HCT116 (cell line): ENCODE data around the gene BRINP3. TPM values are rescaled to one million over a fixed set of nuclear protein-coding genes. Genes with fewer than 3 reads are reported as not detected.

ENCODE experiments used
- ATAC-seq: fragments of 200-7000 bp; cut with Tn5 transposase; 2 replicates; pipeline ENCODE4 v1.9.1; 2020; ENCODE audit warnings: mild to moderate bottlenecking, moderate library complexity
- BruUV-seq: library from RNA; stranded (reverse); fragments of 400-500 nt; replicated peaks from 2 replicates; lab custom pipeline; 2021; lab: Mats Ljungman, UMichigan
- CTCF ChIA-PET: fragments of 300-600 bp; sonication (Branson Sonifier 250); formaldehyde crosslinking; loops from one replicate; lab custom pipeline; 2021; ENCODE audit warnings: antibody characterized with exemption; lab: Charles Lee
- POLR2A ChIA-PET: fragments of 300-600, 350-600 bp; sonication (Branson Sonifier 250); formaldehyde crosslinking; loops from one replicate; lab custom pipeline; 2021; ENCODE audit warnings: antibody characterized with exemption; lab: Charles Lee
- RAD21 ChIA-PET, 2 experiments: fragments of 300-600 bp; sonication (Branson Sonifier 250); formaldehyde crosslinking; loops; one replicate each; lab custom pipeline; 2023; ENCODE audit warnings: low total read pairs in 2 of 2; ENCODE audit not compliant: uncharacterized antibody in 2 of 2, unreplicated experiment in 2 of 2, low non-redundant PET in 1 of 2; lab: Charles Lee
- DNase-seq: peaks from one replicate; pipeline ENCODE4 v3.0.0-alpha.2; 2010; ENCODE audit warnings: low read depth, low spot score
- H2AFZ ChIP-seq: fragments of 200-600 bp; shearing (Covaris generic), sonication (generic); 2 replicates; pipeline ENCODE4 v1.6.1; 2017; ENCODE audit warnings: low read depth, mixed run types, mixed read lengths, antibody characterized with exemption, low read length; ENCODE audit not compliant: poor library complexity, severe bottlenecking
- H3K27ac ChIP-seq: 2 replicates; pipeline ENCODE4 v1.5.1; 2012; ENCODE audit warnings: low read depth, low read length
- H3K27me3 ChIP-seq: fragments of 200-600 bp; sonication (generic); 2 replicates; pipeline ENCODE4 v1.6.1; 2016; ENCODE audit warnings: mixed run types, low read length, mixed read lengths; ENCODE audit not compliant: insufficient read depth
- H3K36me3 ChIP-seq, 2 experiments: fragments of 200-500 bp in 1 of 2; fragments of 200-600 bp in 1 of 2; sonication (Bioruptor generic) in 1 of 2; sonication (generic) in 1 of 2; 2 replicates each; pipeline versions ENCODE4 v1.5.1 to v1.6.1; 2014 to 2016; ENCODE audit warnings: low read length in 2 of 2, inconsistent platforms in 1 of 2, mixed read lengths in 1 of 2, mixed run types in 1 of 2; ENCODE audit not compliant: insufficient read depth in 2 of 2, control insufficient read depth in 1 of 2
- H3K4me1 ChIP-seq, 2 experiments: fragments of 200-600 bp in 1 of 2; sonication (generic) in 1 of 2; 2 replicates each; pipeline versions ENCODE4 v1.5.1 to v1.6.1; 2012 to 2017; ENCODE audit warnings: low read length in 2 of 2, inconsistent platforms in 1 of 2, mild to moderate bottlenecking in 1 of 2, mixed read lengths in 1 of 2, mixed run types in 1 of 2, moderate library complexity in 1 of 2; ENCODE audit not compliant: insufficient read depth in 2 of 2, control insufficient read depth in 1 of 2
- H3K4me2 ChIP-seq: fragments of 200-600 bp; sonication (generic); 2 replicates; pipeline ENCODE4 v1.6.1; 2017; ENCODE audit warnings: mixed run types, low read length, mixed read lengths
- H3K4me3 ChIP-seq, 2 experiments: fragments of 200-600 bp in 1 of 2; sonication (generic) in 1 of 2; replicated peaks in 1 of 2; 2 replicates each; pipeline ENCODE4 v1.5.1; 2011 to 2016; ENCODE audit warnings: low read length in 2 of 2, control low read depth in 1 of 2, low read depth in 1 of 2, mild to moderate bottlenecking in 1 of 2, mixed read lengths in 1 of 2, mixed run types in 1 of 2
- H3K79me2 ChIP-seq: fragments of 200-600 bp; sonication (generic); 2 replicates; pipeline ENCODE4 v1.6.1; 2017; ENCODE audit warnings: mild to moderate bottlenecking, mixed run types, low read length, moderate library complexity, mixed read lengths; ENCODE audit not compliant: insufficient read depth
- H3K9ac ChIP-seq: fragments of 200-600 bp; sonication (generic); 2 replicates; pipeline ENCODE4 v1.6.1; 2016; ENCODE audit warnings: low read length, mixed read lengths
- H3K9me2 ChIP-seq: fragments of 200-600 bp; sonication (generic), shearing (Covaris generic); 2 replicates; pipeline ENCODE4 v1.6.1; 2017; ENCODE audit warnings: mixed run types, mild to moderate bottlenecking, moderate library complexity; ENCODE audit not compliant: insufficient read depth
- H3K9me3 ChIP-seq, 2 experiments: fragments of 200-500 bp in 1 of 2; fragments of 200-600 bp in 1 of 2; sonication (Bioruptor generic) in 1 of 2; sonication (generic) in 1 of 2; 2 replicates each; pipeline ENCODE4 v1.6.1; 2014 to 2017; ENCODE audit warnings: low read length in 2 of 2, mixed read lengths in 2 of 2, inconsistent platforms in 1 of 2, low read depth in 1 of 2, mild to moderate bottlenecking in 1 of 2, mixed run types in 1 of 2, moderate library complexity in 1 of 2; ENCODE audit not compliant: control insufficient read depth in 1 of 2, insufficient read depth in 1 of 2
- H4K20me1 ChIP-seq: fragments of 200-600 bp; sonication (generic), shearing (Covaris generic); 2 replicates; pipeline ENCODE4 v1.6.1; 2017; ENCODE audit warnings: mixed run types, mild to moderate bottlenecking, moderate library complexity; ENCODE audit not compliant: insufficient read depth
- ELF1 ChIP-seq: IDR thresholded peaks from 2 replicates; pipeline ENCODE4 v1.6.1; 2012; ENCODE audit warnings: low read depth, borderline replicate concordance
- EZH2 ChIP-seq: fragments of 200-600 bp; sonication (generic); IDR thresholded peaks from 2 replicates; pipeline ENCODE4 v1.6.1; 2017; ENCODE audit warnings: antibody characterized with exemption, mixed run types
- RAD21 ChIP-seq: IDR thresholded peaks from 2 replicates; pipeline ENCODE4 v1.6.1; 2012; ENCODE audit warnings: low read depth, mild to moderate bottlenecking
- TCF7L2 ChIP-seq: IDR thresholded peaks from 2 replicates; pipeline ENCODE4 v1.7.0; 2011; ENCODE audit warnings: borderline replicate concordance, inconsistent platforms; ENCODE audit not compliant: insufficient read depth, insufficient read length; ENCODE audit errors: extremely low read depth
- YY1 ChIP-seq: IDR thresholded peaks from 2 replicates; pipeline ENCODE4 v1.6.1; 2011; ENCODE audit warnings: low read length, low read depth, moderate library complexity, mild to moderate bottlenecking; ENCODE audit not compliant: insufficient replicate concordance; ENCODE audit errors: extremely low read depth
- intact Hi-C: fragments of 100-400 bp; cut with micrococcal nuclease; formaldehyde crosslinking; loops from 2 replicates; pipeline ENCODE4 v1.10.0; 2022
- total RNA-seq: library from RNA; stranded (reverse); gene quantifications from one replicate; pipeline ENCODE4 v1.2.1, GENCODE V29; 2021; ENCODE audit not compliant: unreplicated experiment
- TF ChIP-seq, protein P1 (sequence below), 3 experiments: fragments of 200-600 bp in 1 of 3; sonication (generic) in 1 of 3; IDR thresholded peaks in 2 of 3; conservative IDR thresholded peaks in 1 of 3; 2 replicates each; pipeline ENCODE4 v1.5.1; 2012 to 2017; ENCODE audit warnings: low read depth in 2 of 3, low read length in 2 of 3, antibody characterized with exemption in 1 of 3, borderline replicate concordance in 1 of 3, control low read depth in 1 of 3, mild to moderate bottlenecking in 1 of 3, mixed read lengths in 1 of 3, mixed run types in 1 of 3, moderate library complexity in 1 of 3; ENCODE audit not compliant: insufficient read depth in 1 of 3
- TF ChIP-seq, protein P2 (sequence below): IDR thresholded peaks from 2 replicates; pipeline ENCODE4 v1.6.1; 2012

BRINP3 gene
- total RNA-seq, 1 experiment from 2014 or later = not detected

DNA sequence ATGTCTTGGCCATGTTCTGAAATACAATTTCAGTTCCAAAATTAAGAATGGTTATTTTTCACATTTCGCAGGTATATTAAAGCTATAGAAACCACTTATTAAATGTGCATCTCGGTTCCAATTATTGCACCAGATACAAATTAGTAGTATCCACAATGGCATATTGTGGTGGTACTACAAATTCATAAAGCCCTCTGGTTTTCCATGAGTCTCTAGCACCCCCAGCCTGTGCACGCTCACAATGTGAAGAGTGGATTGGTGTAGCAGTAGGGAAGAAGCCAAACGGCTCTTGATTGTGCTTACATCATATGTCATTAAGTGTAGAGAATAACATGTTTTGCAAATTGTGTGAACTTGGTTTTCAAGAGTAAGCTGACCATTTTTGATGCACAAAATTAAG, 1.9 kb upstream of the BRINP3 start:
- H2AFZ ChIP-seq = peak overlapping the region; percentile 88
- RAD21 ChIA-PET = no interaction called here
- peak overlapping the region in 1 of 2 experiments; percentile 80; a peak in 3 of 4 replicates for H3K4me3 ChIP-seq
- TF ChIP-seq, protein P1, sequence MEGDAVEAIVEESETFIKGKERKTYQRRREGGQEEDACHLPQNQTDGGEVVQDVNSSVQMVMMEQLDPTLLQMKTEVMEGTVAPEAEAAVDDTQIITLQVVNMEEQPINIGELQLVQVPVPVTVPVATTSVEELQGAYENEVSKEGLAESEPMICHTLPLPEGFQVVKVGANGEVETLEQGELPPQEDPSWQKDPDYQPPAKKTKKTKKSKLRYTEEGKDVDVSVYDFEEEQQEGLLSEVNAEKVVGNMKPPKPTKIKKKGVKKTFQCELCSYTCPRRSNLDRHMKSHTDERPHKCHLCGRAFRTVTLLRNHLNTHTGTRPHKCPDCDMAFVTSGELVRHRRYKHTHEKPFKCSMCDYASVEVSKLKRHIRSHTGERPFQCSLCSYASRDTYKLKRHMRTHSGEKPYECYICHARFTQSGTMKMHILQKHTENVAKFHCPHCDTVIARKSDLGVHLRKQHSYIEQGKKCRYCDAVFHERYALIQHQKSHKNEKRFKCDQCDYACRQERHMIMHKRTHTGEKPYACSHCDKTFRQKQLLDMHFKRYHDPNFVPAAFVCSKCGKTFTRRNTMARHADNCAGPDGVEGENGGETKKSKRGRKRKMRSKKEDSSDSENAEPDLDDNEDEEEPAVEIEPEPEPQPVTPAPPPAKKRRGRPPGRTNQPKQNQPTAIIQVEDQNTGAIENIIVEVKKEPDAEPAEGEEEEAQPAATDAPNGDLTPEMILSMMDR (IDR thresholded peaks at IDR 0.05 in 2 of 3, conservative IDR thresholded peaks at IDR 0.05 in 1 of 3; ENCODE audit: borderline replicate concordance in 1 of 3, insufficient read depth in 1 of 3, low read depth in 2 of 3, low read length in 2 of 3) = 0 out of 6 replicates have a peak, but pooled peaks of 1 of the 3 experiments have one; percentile 19
- TF ChIP-seq TCF7L2 = no peak
- TF ChIP-seq RAD21 = peak; percentile 32; the same call in 1 of the 2 replicates
- TF ChIP-seq, all 23 proteins: peak for 2
- ChIA-PET POLR2A (no interaction called here), CTCF (no interaction called here)
- H3K36me3 ChIP-seq = no peaks in the 10 kb centered on the region
- intact Hi-C loops = no loop called here
- no peaks in the 10 kb centered on the region for H3K9me3 ChIP-seq
- peak overlapping the region; percentile 95 for H3K4me2 ChIP-seq
- H3K9me2 ChIP-seq = no peaks in the 10 kb centered on the region
- BruUV-seq = no TSS peak
- no peaks in the 10 kb centered on the region for H3K79me2 ChIP-seq
- no peak overlapping the region for H3K27ac ChIP-seq
- no peak overlapping the region for H3K9ac ChIP-seq
- no peaks in the 10 kb centered on the region for H4K20me1 ChIP-seq
- peak; percentile 8 for DNase-seq
- peaks cover 4 to 15% of the 10 kb centered on the region in 2 experiments; a peak in 3 of 4 replicates for H3K4me1 ChIP-seq
- H3K27me3 ChIP-seq = no peaks in the 10 kb centered on the region
- 0 out of 2 replicates have a peak, but pooled peaks have one; percentile 25 for ATAC-seq

DNA sequence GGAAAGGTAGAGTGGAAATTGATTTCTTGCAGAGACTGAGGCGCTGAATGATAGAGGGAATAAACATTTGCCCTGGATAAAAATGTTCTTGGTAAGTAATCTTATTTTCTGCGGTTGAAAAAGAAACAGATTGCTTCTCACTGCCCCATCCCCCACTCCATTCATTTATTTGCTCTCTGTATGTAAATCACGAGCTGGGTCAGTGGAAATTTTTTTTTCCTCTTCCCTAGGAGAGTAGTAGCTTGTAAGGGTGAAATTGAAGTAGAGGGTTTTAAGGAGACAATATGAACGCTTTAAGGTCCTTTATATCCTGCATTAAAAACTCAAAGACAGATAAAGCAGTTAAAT, 1.4 kb upstream of the BRINP3 start:
- Histone ChIP-seq H3K79me2 (no peaks in the 10 kb centered on the region), H2AFZ (peak overlapping the region; percentile 88), H3K9ac (peak overlapping the region; percentile 59), H3K36me3 (no peaks in the 10 kb centered on the region), H3K27ac (peak overlapping the region; percentile 58; the same call in 1 of the 2 replicates), H3K9me3 (no peaks in the 10 kb centered on the region), H3K4me1 (peaks cover 4 to 15% of the 10 kb centered on the region in 2 experiments; a peak in 3 of 4 replicates), H4K20me1 (no peaks in the 10 kb centered on the region), H3K4me3 (peak overlapping the region; percentile 52 to 80), H3K27me3 (no peaks in the 10 kb centered on the region), H3K4me2 (peak overlapping the region; percentile 95), H3K9me2 (no peaks in the 10 kb centered on the region)
- TF ChIP-seq YY1 = no peak
- no peak for TF ChIP-seq EZH2
- TF ChIP-seq, protein P2, sequence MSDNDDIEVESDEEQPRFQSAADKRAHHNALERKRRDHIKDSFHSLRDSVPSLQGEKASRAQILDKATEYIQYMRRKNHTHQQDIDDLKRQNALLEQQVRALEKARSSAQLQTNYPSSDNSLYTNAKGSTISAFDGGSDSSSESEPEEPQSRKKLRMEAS = no peak
- TF ChIP-seq ELF1 = no peak
- ChIA-PET POLR2A (no interaction called here), CTCF (no interaction called here), RAD21 (interaction anchor here in 1 of 2 experiments (0.7 kb wide), 1 partner anchor 24 kb away, joined by 3 read pairs; no protein-coding TSS in a partner anchor)
- intact Hi-C loops = no loop called here
- TSS peak; percentile 76 for BruUV-seq
- ATAC-seq = peak; percentile 33
- DNase-seq = peak; percentile 8
